ENCODE data around the gene NT5DC3. TPM values are rescaled to one million over a fixed set of nuclear protein-coding genes. Genes with fewer than 3 reads are reported as not detected.

NT5DC3 gene
- total RNA-seq, 1 donor from 2014 or later = 9.1 TPM

- no peak for TF ChIP-seq CTCF (IDR thresholded peaks at IDR 0.05; ENCODE audit: unreplicated experiment)
- peaks cover 12% of the 10 kb centered on the region for H3K4me1 Mint-ChIP-seq
- no peaks in the 10 kb centered on the region for H3K27me3 Mint-ChIP-seq (ENCODE audit: low read depth)
- H3K27ac Mint-ChIP-seq = no peak overlapping the region
- H3K4me3 Mint-ChIP-seq = no peak overlapping the region
- H3K36me3 Mint-ChIP-seq = peaks cover 14% of the 10 kb centered on the region
- no peaks in the 10 kb centered on the region for H3K9me3 Mint-ChIP-seq
- DNase-seq (ENCODE audit: low spot score in 2 of 2, unreplicated experiment in 2 of 2) = no peak
Observed at GRCh38 chr12:103778781-103779180, 62.3 kb downstream of the NT5DC3 start.

DNA sequence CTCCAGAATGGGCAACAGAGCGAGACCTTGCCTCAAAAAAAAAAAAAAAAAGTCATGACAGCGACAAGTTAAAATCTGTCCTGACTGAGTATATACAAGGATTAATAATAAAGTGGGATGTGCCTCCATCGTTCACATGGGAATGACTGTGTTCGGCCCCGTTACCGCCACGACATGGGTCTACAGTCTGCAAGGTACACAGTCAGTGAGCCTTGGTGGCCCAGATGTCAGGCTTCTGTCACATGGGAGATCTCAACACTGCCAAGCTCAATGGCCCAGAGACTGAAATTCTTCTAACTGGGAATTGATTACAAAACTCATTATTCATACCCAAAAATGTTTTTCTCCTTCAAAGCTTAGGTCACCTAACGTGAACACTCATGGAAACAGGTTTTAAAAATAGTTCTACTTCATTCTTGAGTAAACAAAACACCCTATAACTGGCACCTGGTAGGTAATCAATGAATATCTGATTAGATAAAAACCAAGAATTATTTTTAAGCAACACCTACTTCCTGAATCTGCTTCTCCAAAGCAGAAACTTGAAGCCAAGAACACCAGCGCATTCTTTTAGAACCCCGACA lies 66.0 kb downstream of the NT5DC3 start:
- Mint-ChIP-seq H3K36me3 (peaks cover 11% of the 10 kb centered on the region), H3K27me3 (ENCODE audit: low read depth) (no peaks in the 10 kb centered on the region), H3K4me3 (no peak overlapping the region), H3K9me3 (no peaks in the 10 kb centered on the region), H3K4me1 (peaks cover 7% of the 10 kb centered on the region), H3K27ac (no peak overlapping the region)
- no peak for TF ChIP-seq CTCF (IDR thresholded peaks at IDR 0.05; ENCODE audit: unreplicated experiment)
- DNase-seq (ENCODE audit: low spot score in 2 of 2, unreplicated experiment in 2 of 2) = no peak

DNA sequence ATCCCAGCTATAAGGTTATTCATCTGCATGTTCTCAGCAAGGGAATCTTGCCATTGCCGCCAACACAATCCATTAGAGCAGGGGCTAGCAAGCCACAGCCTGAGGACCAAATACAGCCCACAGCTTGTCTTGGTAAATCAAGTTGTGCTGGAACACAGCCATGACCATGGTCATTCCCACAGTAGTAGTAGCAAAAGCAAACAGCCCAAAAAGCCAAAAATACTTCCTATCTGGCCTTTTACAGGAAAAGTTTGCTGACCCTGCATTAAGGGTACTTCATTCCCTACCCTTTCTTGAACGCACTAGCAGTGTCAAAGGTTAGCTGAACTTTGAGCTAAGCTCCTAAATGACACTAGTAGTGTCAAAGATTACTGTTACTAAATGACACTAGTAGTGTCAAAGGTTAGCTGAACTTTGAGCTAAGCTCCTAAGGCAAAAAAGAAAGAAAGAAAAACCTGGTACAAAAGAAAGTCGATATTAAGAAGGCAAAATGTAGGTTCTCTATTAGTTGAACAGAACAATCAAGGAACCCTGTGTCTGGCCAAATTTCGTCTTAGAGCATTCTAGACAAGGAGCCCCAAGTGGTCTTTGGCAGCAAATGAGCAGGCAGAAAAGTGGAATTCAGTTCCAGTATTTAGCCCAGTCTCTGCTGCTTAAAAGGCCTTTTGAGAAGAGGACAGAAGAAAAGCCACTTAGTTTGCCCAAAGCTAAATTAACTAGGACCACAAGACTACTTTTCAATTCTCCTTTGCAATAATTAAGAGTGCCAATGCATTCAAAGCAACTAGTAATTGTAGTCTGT lies 67.7 kb downstream of the NT5DC3 start:
- TF ChIP-seq CTCF (IDR thresholded peaks at IDR 0.05; ENCODE audit: unreplicated experiment) = no peak
- no peak for DNase-seq (ENCODE audit: low spot score in 2 of 2, unreplicated experiment in 2 of 2)
- Mint-ChIP-seq H3K27me3 (ENCODE audit: low read depth) (no peaks in the 10 kb centered on the region), H3K9me3 (no peaks in the 10 kb centered on the region), H3K4me3 (no peak overlapping the region), H3K27ac (no peak overlapping the region), H3K4me1 (no peaks in the 10 kb centered on the region), H3K36me3 (peaks cover 9% of the 10 kb centered on the region)

DNA sequence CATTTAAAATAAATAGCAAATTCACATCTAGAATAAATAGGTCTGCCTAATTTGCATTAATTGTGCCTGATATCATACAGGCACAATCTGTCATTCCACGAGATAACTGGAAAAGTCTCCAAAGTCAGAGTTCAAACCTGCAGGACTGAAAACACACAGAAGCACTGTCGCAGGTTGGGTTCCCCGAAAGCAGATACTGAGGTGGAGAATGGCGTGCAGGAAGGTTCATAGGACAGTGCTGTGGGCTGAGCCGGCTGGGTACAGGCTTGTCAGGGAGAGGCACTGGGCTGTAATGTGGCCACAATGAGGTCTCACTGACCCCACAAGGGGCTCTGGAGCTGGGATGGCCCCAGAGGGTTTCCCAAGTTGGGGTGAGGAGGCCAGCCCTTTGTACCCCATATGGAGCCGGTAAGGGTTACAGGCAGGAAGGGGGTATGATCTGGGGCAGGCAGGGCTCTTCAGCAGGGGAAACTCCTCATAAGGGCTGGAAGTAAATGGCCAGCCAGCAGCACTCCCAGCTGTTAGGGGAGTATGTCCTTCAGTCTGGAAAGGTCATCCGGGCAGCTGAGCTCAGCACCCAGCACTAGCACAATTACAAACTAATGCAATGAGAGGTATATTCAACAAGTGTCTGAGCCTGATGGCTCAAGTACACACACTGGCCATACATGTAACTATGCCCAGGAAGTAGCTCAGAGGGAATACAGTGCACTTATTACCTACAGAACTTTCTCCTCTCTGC lies 68.5 kb downstream of the NT5DC3 start:
- Mint-ChIP-seq H3K27me3 (ENCODE audit: low read depth) (no peaks in the 10 kb centered on the region), H3K36me3 (peaks cover 6% of the 10 kb centered on the region), H3K27ac (no peak overlapping the region), H3K9me3 (no peaks in the 10 kb centered on the region), H3K4me3 (no peak overlapping the region), H3K4me1 (no peaks in the 10 kb centered on the region)
- TF ChIP-seq CTCF (IDR thresholded peaks at IDR 0.05; ENCODE audit: unreplicated experiment) = no peak
- no peak for DNase-seq (ENCODE audit: low spot score in 2 of 2, unreplicated experiment in 2 of 2)

GRCh38 chr12:103771466-103771865 lies 69.6 kb downstream of the NT5DC3 start:
- Mint-ChIP-seq H3K4me1 (no peaks in the 10 kb centered on the region), H3K27ac (no peak overlapping the region)

More at GRCh38 chr12:103771466-103771865, 69.6 kb downstream of the NT5DC3 start:
- Mint-ChIP-seq H3K27me3 (ENCODE audit: low read depth) (no peaks in the 10 kb centered on the region), H3K4me3 (no peak overlapping the region), H3K36me3 (peaks cover 2% of the 10 kb centered on the region), H3K9me3 (no peaks in the 10 kb centered on the region)
- TF ChIP-seq CTCF (IDR thresholded peaks at IDR 0.05; ENCODE audit: unreplicated experiment) = no peak
- peak in 1 of 2 experiments; percentile 58 for DNase-seq (ENCODE audit: low spot score in 2 of 2, unreplicated experiment in 2 of 2)

Measured in mesothelial cell of epicardium (in vitro differentiated cells).